Stimulated activated CD4-positive, alpha-beta T cell treated with anti-CD3 and anti-CD28 coated beads, Interleukin-15, amount 100 ng/mL, for 24 hours (primary cell): Measurements from ENCODE around the gene LTBP1.

ENCODE experiments used
- DNase-seq: peaks from one replicate; pipeline ENCODE4 v3.0.0-alpha.2; 2020

The LTBP1 gene

GRCh38 chr2:33121416-33121815 is 174.7 kb downstream of the LTBP1 start:
- no peak for DNase-seq

GRCh38 chr2:33121925-33122324 is 175.2 kb downstream of the LTBP1 start:
- DNase-seq: no peak

GRCh38 chr2:33122726-33123125 is 176.0 kb downstream of the LTBP1 start:
- DNase-seq: no peak

- no peak for DNase-seq
Observed at GRCh38 chr2:33123216-33123615, 176.5 kb downstream of the LTBP1 start.

- DNase-seq: no peak
Observed at GRCh38 chr2:33126552-33126951, 179.8 kb downstream of the LTBP1 start.

- DNase-seq: no peak
Observed at GRCh38 chr2:33126958-33127357, 180.2 kb downstream of the LTBP1 start.

GRCh38 chr2:33129263-33130053 is 182.7 kb downstream of the LTBP1 start:
- no peak for DNase-seq

- no peak for DNase-seq
Observed at GRCh38 chr2:33130054-33130447, 183.3 kb downstream of the LTBP1 start.

- no peak for DNase-seq
Observed at GRCh38 chr2:33130544-33130943, 183.8 kb downstream of the LTBP1 start.

GRCh38 chr2:33131111-33131510 is 184.4 kb downstream of the LTBP1 start:
- no peak for DNase-seq

- DNase-seq: no peak
Observed at GRCh38 chr2:33131749-33132148, 185.0 kb downstream of the LTBP1 start.

GRCh38 chr2:33133454-33133952 is 186.8 kb downstream of the LTBP1 start:
- DNase-seq: no peak

- no peak for DNase-seq
Observed at GRCh38 chr2:33134086-33134771, 187.5 kb downstream of the LTBP1 start.

- DNase-seq: no peak
Observed at GRCh38 chr2:33134791-33135560, 188.2 kb downstream of the LTBP1 start.

- DNase-seq: no peak
Observed at GRCh38 chr2:33135645-33136044, 188.9 kb downstream of the LTBP1 start.

GRCh38 chr2:33136056-33136455 is 189.3 kb downstream of the LTBP1 start:
- no peak for DNase-seq

- no peak for DNase-seq
Observed at GRCh38 chr2:33136566-33136965, 189.8 kb downstream of the LTBP1 start.

GRCh38 chr2:33137331-33137730 is 190.6 kb downstream of the LTBP1 start:
- DNase-seq: no peak

- no peak for DNase-seq
Observed at GRCh38 chr2:33139949-33140348, 193.2 kb downstream of the LTBP1 start.

- no peak for DNase-seq
Observed at GRCh38 chr2:33141476-33141875, 194.7 kb downstream of the LTBP1 start.

- no peak for DNase-seq
Observed at GRCh38 chr2:33142810-33143209, 196.1 kb downstream of the LTBP1 start.

GRCh38 chr2:33144243-33144642 is 197.5 kb downstream of the LTBP1 start:
- DNase-seq: no peak

GRCh38 chr2:33145459-33145858 is 198.7 kb downstream of the LTBP1 start:
- DNase-seq: no peak

GRCh38 chr2:33146102-33146501 is 199.3 kb downstream of the LTBP1 start:
- no peak for DNase-seq
